Measurements from ENCODE around the gene COA8.

Gene COA8

DNA sequence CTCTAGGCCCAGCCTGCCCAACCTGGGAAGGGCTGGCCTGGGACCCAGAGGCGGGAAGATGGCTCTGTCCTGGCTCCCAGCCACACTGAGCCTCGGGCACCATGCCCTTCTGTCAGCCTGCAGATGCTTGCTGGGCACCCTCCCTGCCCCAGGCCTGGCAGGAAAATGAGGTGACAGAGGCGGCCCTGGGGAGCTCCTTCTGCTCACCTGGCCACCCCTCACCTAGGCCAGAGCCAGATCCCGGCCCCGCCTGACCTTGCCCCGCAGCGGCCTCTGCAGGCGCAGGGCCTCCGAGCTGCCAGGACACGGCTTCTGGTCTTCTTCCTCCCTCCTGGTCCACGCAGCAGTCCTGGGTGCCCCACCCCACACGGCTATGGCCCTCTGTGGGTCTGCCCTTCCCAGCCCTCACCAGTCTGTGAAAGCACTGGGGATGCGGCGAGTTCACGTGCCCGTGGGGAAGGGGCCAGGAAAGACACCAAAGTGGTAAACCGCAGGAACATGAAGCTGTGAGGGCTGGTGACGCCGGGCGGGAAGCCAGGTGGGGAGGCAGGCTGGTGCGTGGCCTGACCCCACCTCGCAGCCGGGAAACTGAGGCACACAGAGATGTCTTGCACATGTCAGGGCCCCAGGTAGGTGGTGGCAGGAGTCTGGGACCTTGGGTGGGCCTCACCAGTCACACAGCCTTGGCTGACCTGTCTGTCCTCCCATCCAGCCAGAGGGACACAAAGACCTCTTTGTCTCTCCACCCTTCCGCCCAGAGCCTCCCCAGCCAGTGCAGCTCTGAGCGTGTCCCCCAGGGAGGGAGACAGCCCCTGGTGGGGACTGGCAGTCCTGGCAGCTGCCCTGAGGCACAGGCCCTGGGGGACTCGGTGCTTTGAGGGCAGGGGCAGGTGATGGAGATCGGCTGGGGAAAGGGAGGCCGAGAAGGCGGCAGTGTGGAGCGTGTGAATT lies 13.1 kb upstream of the COA8 start:
- peak; percentile 76 for DNase-seq

DNA sequence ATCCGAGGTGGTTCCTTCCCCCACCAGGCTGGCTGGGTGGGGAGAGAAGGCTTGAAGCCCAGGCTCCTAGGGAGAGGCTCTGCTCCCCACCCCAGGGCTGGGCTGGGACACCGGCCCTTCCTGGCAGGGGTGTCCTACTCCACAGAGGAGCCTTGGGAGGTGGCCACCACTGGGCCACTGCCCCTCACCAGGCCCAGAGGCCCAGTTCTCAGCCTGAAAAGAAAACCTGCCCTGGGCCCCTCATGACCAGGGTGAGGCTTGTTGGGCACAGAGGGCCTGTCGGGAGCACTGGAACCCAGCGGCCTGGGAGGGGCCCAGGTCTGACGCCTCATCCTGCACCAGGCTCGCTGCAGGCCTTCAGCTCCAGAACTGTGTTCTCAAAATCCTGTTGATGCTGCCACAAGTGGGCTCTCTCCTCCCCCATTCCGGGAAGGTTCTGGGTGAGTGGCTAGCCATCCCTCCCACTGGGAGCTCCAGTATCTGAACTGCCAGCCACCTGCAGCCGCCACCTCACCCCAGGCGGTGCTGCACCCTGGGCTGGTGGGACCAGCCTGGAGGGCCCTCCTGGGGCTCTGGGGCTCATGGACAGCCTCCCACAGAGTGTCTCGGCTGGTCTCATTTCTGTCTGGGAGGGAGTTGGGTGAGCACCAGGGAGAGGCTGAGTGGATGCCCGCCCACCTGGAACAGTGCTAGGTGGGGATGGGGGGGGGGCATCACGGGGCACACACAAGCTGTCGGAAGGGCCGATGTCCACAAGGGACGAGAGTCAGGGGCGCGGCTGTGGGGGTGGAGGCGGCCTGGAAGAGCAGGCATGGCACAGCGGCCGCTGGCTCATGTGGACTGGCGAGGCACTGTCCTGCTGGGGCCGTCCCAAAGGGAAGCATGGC lies 12.1 kb upstream of the COA8 start:
- no peak for DNase-seq

DNA sequence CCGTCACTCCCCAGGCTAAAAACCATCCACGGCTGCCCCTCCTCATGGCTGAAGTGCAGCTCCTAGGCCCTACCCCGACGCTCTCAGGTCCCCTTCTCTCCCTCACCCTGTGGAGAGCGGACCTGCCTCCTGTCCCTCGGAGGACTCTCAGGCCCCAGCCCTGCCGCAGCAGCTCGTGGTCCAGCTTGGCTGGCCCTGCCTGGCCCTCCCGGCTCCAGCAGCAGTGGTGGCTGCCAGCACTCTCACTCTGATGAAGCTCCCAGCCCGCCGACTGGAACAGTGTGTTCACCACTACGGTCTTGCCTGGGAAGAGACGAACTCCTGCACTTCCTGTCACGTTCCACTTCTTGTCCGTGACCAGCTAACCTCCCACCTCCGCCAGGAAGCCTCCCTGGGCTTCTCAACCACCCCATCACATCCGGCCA lies 11.4 kb upstream of the COA8 start:
- no peak for DNase-seq

DNA sequence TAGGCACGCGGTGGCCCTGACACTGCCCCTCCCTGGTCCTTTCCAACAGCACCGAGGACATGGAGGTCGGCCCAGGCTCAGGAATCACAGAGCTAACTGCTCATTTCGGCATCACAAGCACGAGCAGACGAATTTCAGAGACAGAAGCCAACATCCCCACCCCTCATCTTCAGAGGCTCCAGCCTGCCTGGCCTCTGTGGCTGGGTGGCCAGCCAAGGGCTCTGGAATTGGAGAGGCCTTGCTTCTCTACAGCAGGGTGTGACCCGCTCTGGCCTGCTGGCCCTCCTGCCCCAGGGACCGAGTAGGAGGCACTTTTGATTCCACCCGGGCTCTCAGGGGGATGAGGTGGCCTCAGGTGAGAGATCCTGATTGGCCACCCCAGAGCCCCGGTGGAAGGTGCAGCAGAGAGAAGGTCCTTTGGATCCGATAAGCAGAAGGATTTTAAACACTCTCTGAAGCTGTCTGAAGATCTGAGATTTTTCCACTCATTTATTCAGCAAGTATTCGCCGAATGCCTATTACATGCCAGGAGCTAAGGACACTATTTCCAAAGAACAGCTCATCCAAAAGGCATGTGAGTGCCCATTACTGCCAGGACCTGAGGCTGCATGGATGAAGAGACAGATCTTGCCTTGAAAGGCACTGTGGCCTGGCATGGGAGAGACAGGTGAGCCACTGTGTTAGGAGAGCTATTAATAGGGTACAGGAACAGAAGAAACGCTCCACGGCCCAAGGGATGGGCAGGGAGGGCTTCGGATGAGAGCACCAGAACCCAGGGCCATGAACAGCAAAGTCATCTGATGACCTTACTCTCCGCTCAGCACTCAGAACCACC lies 10.5 kb upstream of the COA8 start:
- DNase-seq, result no peak

DNA sequence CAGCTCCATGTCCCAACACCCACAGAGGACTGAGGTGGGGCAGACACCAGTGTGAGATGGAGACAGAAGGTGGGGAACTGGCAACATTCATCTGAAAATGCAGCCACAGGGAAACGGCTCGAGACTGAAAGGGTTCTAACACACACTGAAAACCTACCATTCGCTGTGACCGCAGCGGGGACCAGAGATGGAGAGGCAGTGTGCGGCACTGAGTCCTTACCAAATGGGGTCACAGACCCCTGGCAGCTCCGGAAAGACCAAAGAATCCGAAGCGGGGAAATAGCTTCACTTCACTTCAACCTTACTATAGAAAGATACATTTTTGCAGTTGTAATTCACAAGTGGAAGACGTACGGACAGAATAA lies 9.9 kb upstream of the COA8 start:
- no peak for DNase-seq

GRCh38 chr14:103555559-103556337 lies 7.0 kb upstream of the COA8 start:
- DNase-seq, result no peak

- DNase-seq, result peak; percentile 72
These were observed 5.6 kb upstream of the COA8 start for GRCh38 chr14:103556946-103557758.

GRCh38 chr14:103558071-103558882 lies 4.5 kb upstream of the COA8 start:
- DNase-seq, result peak; percentile 54

- no peak for DNase-seq
These were observed 3.0 kb upstream of the COA8 start for GRCh38 chr14:103559766-103560165.

GRCh38 chr14:103560691-103561090 lies 2.1 kb upstream of the COA8 start:
- peak; percentile 0 for DNase-seq

DNA sequence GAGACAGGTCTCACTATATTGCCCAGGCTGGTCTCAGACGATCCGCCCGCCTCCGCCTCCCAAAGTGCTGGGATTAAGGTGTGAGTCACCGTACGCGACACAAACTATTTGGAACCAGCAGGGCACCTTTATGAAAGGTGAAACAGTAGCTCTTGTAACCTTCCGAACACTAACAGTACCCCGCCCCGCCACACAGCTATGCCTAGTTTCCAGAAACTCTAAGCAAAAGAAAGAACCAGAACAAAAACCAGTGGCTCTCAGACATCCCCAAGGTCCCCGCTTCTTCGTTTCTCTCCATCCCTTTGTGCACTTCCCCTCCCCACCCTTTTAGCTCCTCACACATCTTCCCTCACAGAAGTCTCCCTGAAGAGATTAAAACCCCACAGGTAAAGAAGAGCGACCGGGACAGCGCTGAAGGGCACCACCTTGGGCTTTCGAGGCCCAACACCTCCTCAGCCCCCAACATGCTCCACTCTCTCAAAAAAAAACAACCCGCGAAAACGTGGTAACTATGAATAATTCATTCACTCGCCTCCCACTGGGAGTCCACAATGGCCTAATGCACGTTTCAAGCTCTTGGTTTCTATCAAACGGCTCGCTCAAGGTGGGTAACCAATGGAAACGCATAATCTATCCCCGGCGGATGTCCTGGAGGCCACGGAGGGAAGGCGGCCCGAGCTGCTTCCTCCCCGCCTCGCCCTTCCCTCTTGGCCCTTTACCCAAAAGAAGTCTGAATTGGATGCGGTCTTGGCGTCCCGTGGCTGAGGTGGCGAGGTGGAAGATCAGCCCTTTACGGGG lies 1.2 kb upstream of the COA8 start:
- DNase-seq, result peak; percentile 80

DNA sequence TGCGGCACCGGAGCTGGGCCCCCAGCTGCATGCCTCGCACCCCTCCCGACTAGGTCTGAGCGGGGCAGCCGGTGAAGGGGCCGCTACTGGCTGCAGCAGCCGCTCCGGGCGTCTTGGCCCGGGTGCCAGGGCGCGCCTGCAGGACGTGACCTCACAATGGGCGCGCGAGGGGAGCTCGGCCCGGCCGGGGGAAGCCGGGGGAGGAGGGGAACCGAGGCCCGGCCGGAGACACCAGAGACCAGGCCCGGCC lies 656 bp upstream of the COA8 start:
- DNase-seq, result no peak

GRCh38 chr14:103563226-103563620 lies 463 bp downstream of the COA8 start:
- DNase-seq, result no peak

- peak; percentile 1 for DNase-seq
These were observed 1.2 kb downstream of the COA8 start for GRCh38 chr14:103563844-103564505.

DNA sequence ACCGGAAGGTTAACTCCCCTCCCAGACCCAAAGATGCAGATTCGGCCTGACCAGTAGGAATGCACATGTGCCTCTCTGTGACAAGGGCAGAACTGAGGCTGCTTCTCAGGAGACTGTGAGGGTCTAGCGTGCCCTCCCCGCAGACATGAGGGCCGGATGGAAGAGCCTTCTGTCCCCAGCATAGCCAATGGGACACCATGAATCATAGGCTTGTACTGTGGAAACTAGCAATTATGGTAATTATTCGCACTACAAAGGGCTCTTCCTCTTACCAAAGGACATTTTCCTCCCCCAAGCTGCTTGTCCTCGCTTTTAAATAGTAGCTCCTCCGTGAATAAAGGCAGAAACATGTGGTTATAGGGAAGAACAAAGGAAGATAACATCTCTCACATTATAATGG lies 6.2 kb downstream of the COA8 start:
- no peak for DNase-seq

DNA sequence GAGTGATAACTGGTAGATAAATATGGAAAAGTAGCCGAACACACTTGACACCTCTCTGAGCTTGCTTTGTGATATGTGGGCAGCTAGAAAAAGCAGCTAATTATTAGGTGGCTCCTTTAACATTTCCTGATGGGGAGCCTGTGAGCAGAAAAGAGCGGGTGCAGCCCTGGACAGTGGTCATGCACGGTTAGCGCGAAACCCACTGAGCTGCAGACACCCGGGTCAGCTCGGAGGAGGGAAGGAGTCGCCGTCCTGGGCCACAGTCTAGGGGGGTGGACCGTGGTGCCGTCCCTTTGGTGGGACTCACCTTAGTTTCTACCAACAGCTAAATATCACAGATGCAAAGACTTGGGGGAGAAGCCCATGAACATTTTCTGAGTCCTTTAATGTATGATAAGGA lies 6.6 kb downstream of the COA8 start:
- no peak for DNase-seq

DNA sequence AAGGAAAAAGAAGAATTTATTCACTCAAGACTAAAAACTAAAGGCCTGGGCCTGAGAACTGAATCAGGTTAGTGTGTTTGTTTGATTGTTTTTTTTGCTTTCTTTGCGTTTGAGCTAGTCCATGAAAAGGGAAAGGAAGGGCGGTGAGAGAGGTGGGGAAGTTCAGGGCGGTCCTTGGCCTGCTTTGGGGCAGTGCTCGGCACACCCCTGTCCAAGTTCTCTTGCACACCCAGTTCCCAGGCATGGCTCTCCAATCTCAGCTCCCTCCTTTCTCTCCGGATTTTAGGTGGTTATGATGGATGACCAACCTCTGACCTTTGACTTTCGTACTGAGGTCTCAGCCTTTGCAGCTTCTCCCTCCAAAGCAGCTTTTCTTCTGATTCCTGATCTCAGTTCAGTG lies 11.3 kb downstream of the COA8 start:
- no peak for DNase-seq

GRCh38 chr14:103574707-103575285 lies 12.0 kb downstream of the COA8 start:
- DNase-seq, result no peak
